ENCODE measurements around the gene C2CD2. TPM values are rescaled to one million over a fixed set of nuclear protein-coding genes. Genes with fewer than 3 reads are reported as not detected.

C2CD2 gene
- total and polyA plus RNA-seq, 10 of the 15 experiments (the other 5 are each of a cell fraction or from before 2014, with no cell fraction given): 2.2 to 30.9 (median 9.9) TPM

DNA sequence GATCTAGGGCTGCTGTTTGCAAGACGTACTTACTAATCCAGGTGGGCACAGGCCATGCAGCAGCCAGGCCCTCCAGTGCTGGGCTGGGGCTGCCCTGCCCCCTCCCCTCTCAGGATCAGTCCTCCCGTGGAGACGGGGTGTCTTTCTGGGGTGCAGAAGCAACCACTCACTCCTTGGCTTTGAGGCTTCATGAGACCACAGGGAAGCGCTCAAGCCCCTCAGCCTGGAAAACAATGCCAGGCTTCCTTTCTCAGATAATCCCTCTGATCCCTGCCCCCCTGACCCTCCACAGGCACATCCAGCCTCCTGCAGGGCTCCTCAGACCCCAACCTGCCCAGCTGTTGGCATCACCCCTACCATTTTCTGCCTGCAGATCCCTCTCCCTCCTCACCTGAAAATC is 13.9 kb upstream of the C2CD2 start (continued):
- TF ChIP-seq, protein P1, sequence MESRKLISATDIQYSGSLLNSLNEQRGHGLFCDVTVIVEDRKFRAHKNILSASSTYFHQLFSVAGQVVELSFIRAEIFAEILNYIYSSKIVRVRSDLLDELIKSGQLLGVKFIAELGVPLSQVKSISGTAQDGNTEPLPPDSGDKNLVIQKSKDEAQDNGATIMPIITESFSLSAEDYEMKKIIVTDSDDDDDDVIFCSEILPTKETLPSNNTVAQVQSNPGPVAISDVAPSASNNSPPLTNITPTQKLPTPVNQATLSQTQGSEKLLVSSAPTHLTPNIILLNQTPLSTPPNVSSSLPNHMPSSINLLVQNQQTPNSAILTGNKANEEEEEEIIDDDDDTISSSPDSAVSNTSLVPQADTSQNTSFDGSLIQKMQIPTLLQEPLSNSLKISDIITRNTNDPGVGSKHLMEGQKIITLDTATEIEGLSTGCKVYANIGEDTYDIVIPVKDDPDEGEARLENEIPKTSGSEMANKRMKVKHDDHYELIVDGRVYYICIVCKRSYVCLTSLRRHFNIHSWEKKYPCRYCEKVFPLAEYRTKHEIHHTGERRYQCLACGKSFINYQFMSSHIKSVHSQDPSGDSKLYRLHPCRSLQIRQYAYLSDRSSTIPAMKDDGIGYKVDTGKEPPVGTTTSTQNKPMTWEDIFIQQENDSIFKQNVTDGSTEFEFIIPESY (IDR thresholded peaks at IDR 0.05): no peak
- no peak for TF ChIP-seq HDAC2 (IDR thresholded peaks at IDR 0.05)
- no peak for TF ChIP-seq NFYB (IDR thresholded peaks at IDR 0.05; ENCODE audit: insufficient read depth, low read depth, low read length)
- TF ChIP-seq SUZ12 (IDR thresholded peaks at IDR 0.05; ENCODE audit: unreplicated experiment): no peak

DNA sequence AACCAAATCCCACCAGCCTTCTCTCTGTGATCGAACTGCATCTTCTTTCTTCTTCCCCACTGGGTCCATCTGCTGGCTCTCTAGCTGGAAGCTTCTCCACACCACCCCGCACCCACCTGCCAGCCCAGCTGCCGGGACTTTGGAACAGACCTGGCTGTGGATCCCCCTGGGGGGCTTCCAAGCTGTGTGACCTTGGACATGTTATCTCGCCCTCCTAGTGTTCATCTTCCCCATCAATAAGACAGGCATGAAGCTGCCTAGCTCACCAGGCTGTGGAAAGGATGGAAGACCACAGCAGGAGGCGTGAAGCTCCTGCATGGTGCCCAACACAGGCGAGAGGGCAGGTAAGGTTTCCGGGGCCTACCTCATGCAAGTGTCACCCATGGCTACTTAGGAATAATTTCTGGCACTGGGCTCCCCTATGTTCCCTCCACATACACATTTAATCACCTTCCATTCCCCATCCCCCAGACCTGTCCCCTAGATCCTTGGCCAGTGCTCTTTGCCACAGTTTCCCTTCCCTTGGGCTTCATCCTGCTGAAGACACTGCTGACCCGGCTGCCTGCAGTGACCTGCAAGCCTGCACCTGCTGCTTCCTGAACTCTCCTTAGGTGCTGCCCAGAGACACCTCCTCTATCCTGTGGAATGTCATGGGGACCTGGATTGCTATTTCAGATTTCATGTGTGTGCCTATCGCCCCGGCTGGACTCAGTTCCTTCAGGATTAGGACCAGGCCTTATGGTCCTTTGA is 13.2 kb upstream of the C2CD2 start:
- in situ Hi-C loops (cut with MboI): no loop called here
- POLR2A ChIA-PET: no interaction called here
- DNase-seq (ENCODE audit: low read depth, low spot score): no peak
- no peak for TF ChIP-seq RB1 (IDR thresholded peaks at IDR 0.05; ENCODE audit: borderline replicate concordance)
- TF ChIP-seq, protein P2, sequence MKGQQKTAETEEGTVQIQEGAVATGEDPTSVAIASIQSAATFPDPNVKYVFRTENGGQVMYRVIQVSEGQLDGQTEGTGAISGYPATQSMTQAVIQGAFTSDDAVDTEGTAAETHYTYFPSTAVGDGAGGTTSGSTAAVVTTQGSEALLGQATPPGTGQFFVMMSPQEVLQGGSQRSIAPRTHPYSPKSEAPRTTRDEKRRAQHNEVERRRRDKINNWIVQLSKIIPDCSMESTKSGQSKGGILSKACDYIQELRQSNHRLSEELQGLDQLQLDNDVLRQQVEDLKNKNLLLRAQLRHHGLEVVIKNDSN (IDR thresholded peaks at IDR 0.05; ENCODE audit: borderline replicate concordance, extremely low read length, insufficient read depth, low read depth, low read length): no peak
- no peak for TF ChIP-seq SMAD5 (IDR thresholded peaks at IDR 0.05; ENCODE audit: low read depth)
- TF ChIP-seq, protein P3, sequence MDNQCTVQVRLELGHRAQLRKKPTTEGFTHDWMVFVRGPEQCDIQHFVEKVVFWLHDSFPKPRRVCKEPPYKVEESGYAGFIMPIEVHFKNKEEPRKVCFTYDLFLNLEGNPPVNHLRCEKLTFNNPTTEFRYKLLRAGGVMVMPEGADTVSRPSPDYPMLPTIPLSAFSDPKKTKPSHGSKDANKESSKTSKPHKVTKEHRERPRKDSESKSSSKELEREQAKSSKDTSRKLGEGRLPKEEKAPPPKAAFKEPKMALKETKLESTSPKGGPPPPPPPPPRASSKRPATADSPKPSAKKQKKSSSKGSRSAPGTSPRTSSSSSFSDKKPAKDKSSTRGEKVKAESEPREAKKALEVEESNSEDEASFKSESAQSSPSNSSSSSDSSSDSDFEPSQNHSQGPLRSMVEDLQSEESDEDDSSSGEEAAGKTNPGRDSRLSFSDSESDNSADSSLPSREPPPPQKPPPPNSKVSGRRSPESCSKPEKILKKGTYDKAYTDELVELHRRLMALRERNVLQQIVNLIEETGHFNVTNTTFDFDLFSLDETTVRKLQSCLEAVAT (IDR thresholded peaks at IDR 0.05): no peak
- TF ChIP-seq, protein P4, sequence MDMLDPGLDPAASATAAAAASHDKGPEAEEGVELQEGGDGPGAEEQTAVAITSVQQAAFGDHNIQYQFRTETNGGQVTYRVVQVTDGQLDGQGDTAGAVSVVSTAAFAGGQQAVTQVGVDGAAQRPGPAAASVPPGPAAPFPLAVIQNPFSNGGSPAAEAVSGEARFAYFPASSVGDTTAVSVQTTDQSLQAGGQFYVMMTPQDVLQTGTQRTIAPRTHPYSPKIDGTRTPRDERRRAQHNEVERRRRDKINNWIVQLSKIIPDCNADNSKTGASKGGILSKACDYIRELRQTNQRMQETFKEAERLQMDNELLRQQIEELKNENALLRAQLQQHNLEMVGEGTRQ (IDR thresholded peaks at IDR 0.05; ENCODE audit: borderline replicate concordance, low read depth, low read length): no peak
- TF ChIP-seq, protein P5, sequence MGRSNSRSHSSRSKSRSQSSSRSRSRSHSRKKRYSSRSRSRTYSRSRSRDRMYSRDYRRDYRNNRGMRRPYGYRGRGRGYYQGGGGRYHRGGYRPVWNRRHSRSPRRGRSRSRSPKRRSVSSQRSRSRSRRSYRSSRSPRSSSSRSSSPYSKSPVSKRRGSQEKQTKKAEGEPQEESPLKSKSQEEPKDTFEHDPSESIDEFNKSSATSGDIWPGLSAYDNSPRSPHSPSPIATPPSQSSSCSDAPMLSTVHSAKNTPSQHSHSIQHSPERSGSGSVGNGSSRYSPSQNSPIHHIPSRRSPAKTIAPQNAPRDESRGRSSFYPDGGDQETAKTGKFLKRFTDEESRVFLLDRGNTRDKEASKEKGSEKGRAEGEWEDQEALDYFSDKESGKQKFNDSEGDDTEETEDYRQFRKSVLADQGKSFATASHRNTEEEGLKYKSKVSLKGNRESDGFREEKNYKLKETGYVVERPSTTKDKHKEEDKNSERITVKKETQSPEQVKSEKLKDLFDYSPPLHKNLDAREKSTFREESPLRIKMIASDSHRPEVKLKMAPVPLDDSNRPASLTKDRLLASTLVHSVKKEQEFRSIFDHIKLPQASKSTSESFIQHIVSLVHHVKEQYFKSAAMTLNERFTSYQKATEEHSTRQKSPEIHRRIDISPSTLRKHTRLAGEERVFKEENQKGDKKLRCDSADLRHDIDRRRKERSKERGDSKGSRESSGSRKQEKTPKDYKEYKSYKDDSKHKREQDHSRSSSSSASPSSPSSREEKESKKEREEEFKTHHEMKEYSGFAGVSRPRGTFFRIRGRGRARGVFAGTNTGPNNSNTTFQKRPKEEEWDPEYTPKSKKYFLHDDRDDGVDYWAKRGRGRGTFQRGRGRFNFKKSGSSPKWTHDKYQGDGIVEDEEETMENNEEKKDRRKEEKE (IDR thresholded peaks at IDR 0.05): no peak

More for the DNA sequence above, 13.2 kb upstream of the C2CD2 start:
- H3K9me3 ChIP-seq (replicated peaks; ENCODE audit: control insufficient read depth, insufficient read depth, low read length): no peaks in the 10 kb centered on the region; the same call in 2 of the 3 replicates
- H3K4me2 ChIP-seq (ENCODE audit: control insufficient read depth, insufficient read depth): no peak overlapping the region
- RAD21 ChIA-PET (ENCODE audit: unreplicated experiment): no interaction called here
- no peak overlapping the region for H3K27ac ChIP-seq (ENCODE audit: control insufficient read depth, insufficient read depth)
- H3K9ac ChIP-seq (ENCODE audit: control insufficient read depth, insufficient read depth, low read length): no peak overlapping the region
- no peaks in the 10 kb centered on the region for H3K79me2 ChIP-seq (ENCODE audit: control insufficient read depth, insufficient read depth, low read length)
- H3K36me3 ChIP-seq (ENCODE audit: control insufficient read depth in 2 of 2, insufficient read depth in 2 of 2, low read length in 1 of 2): no peaks in the 10 kb centered on the region
- H3K4me1 ChIP-seq (ENCODE audit: control insufficient read depth, insufficient read depth, low read length): no peaks in the 10 kb centered on the region
- H2AFZ ChIP-seq (ENCODE audit: control insufficient read depth, low read depth, low read length): no peak overlapping the region
- no TSS peak for BruUV-seq (replicated peaks)
- CTCF ChIA-PET: interaction anchor here (0.7 to 1.0 kb wide), 3 partner anchors 150 to 355 kb away, joined by 3 read pairs; no protein-coding TSS in a partner anchor
- FAIRE-seq (no peak), ATAC-seq (no peak)
- H3K27me3 ChIP-seq (replicated peaks in 1 of 2; ENCODE audit: control insufficient read depth in 2 of 2, insufficient read depth in 2 of 2, low read length in 1 of 2): peaks cover 2% of the 10 kb centered on the region in 2 experiments; a peak in 3 of 4 replicates
- intact Hi-C loops (cut with micrococcal nuclease; ENCODE audit: unreplicated experiment): no loop called here
- SMC1A ChIA-PET (ENCODE audit: uncharacterized antibody, unreplicated experiment): interaction anchor here (1.3 to 1.7 kb wide), 2 partner anchors 11 to 25 kb away, joined by 3 read pairs; no protein-coding TSS in a partner anchor
- WGBS (ENCODE audit: insufficient coverage, insufficient replicate concordance, low lambda C conversion rate, missing lambda C conversion rate): 69% methylated on average over 10 of the region's 10 CpGs
- H3K4me3 ChIP-seq: no peak overlapping the region
- no peaks in the 10 kb centered on the region for H4K20me1 ChIP-seq (ENCODE audit: control insufficient read depth, insufficient read depth)

Measured in GM12878 (cell line).